Duodenal mucosa (tissue), 2 donors: Measurements from ENCODE around the gene PHF13.
A peak's percentile ranks its signal among the peaks of the same experiment; 100 is the strongest.

Experiments used
- H3K27ac ChIP-seq: one replicate; pipeline ENCODE4 v1.7.0; 2013; ENCODE audit warnings: low read depth, low read length
- H3K27me3 ChIP-seq, 2 donors: one replicate each; pipeline ENCODE4 v1.7.0; 2013; ENCODE audit warnings: low read length in 2 of 2, control low read depth in 1 of 2; ENCODE audit not compliant: insufficient read depth in 2 of 2, control insufficient read depth in 1 of 2
- H3K36me3 ChIP-seq, 2 donors: one replicate each; pipeline ENCODE4 v1.7.0; 2013; ENCODE audit warnings: low read length in 2 of 2, control low read depth in 1 of 2; ENCODE audit not compliant: insufficient read depth in 2 of 2, control insufficient read depth in 1 of 2
- H3K4me1 ChIP-seq, 2 donors: one replicate each; pipeline ENCODE4 v1.7.0; 2013; ENCODE audit warnings: low read length in 2 of 2, control low read depth in 1 of 2; ENCODE audit not compliant: insufficient read depth in 2 of 2, control insufficient read depth in 1 of 2
- H3K4me3 ChIP-seq, 2 donors: one replicate each; pipeline ENCODE4 v1.7.0; 2013; ENCODE audit warnings: low read length in 2 of 2, low read depth in 1 of 2
- H3K9ac ChIP-seq, 2 donors: one replicate each; pipeline ENCODE4 v1.7.0; 2013; ENCODE audit warnings: low read length in 2 of 2, low read depth in 1 of 2
- H3K9me3 ChIP-seq, 2 donors: one replicate each; pipeline ENCODE4 v1.7.0; 2013; ENCODE audit warnings: low read length in 2 of 2, control low read depth in 1 of 2; ENCODE audit not compliant: control insufficient read depth in 1 of 2

The PHF13 gene

DNA sequence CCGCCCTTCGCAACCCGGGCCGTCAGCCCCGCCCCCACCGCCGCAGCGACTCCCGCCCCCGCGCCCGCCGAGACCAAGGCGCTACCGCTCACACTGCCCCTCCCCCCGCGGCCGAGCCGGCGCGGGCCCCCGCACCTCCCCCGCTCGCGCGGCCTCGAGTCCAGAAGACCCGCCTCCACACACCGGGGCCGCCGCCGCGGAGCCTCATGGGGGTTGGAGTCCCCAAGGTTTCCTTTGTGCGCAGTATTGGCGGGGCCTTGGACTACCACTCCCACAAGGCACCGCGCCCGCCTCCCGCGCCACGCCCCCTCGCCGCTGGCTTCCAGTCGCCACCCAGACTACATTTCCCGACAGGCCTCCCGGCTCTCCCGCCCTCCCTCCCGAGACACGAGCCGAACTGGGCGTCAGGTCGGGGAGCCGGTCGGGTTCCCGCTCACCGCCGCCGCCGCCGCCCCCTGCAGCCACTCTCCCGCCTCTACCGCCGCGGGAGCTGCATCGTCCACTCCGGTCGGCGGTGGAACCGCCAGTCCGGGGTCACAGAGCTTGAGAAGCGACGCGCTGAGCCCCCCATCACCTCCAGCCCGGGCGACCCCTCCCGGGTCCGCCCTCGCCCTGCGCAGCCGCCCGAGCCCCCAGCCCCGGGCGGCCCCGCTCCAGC, at the start of gene PHF13:
Gene PHF13, plus strand, starts transcription at position 371 of the 658 bp plus-strand sequence. CDS start 336 bp downstream, outside the sequence.
- no peaks in the 10 kb centered on the region for H3K27me3 ChIP-seq
- peak within 1 kb of the TSS; percentile 82 to 93 for H3K4me3 ChIP-seq
- peak within 1 kb of the TSS; percentile 89 for H3K27ac ChIP-seq
- H3K9me3 ChIP-seq = no peaks in the 10 kb centered on the region
- H3K9ac ChIP-seq = peak within 1 kb of the TSS; percentile 90 to 92
- peaks cover 4% of the 10 kb centered on the region in 2 donors for H3K4me1 ChIP-seq
- peaks cover 0 to 2% of the 10 kb centered on the region in 2 donors for H3K36me3 ChIP-seq

GRCh38 chr1:6569033-6569432, 44.5 kb upstream of the PHF13 start:
- no peaks in the 10 kb centered on the region for H3K36me3 ChIP-seq
- no peak overlapping the region for H3K9ac ChIP-seq
- H3K4me1 ChIP-seq = no peaks in the 10 kb centered on the region
- no peak overlapping the region for H3K27ac ChIP-seq
- H3K4me3 ChIP-seq = no peak overlapping the region
- no peaks in the 10 kb centered on the region for H3K9me3 ChIP-seq
- H3K27me3 ChIP-seq = no peaks in the 10 kb centered on the region

DNA sequence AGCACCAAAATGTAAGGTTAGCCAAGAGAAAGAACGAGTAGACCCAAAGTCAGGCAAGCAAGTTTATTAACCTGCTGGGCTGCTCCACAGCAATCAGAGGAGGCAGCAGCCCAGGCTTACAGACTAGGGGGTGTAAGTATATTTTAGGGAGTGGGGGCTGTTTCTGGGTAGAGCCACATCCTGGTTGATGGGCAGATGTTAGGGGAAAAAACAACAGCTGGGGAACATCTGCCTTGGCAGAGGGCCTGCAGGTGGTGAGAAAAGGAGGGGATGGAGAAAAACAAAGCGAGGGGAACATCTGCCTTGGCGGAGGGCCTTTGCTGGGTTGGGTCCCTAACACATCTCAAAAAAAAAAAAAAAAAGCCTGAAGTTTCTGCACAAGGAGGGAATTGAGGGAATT, 43.4 kb upstream of the PHF13 start:
- H3K36me3 ChIP-seq = no peaks in the 10 kb centered on the region
- no peaks in the 10 kb centered on the region for H3K4me1 ChIP-seq
- no peak overlapping the region for H3K9ac ChIP-seq
- no peaks in the 10 kb centered on the region for H3K9me3 ChIP-seq
- H3K27me3 ChIP-seq = no peaks in the 10 kb centered on the region
- no peak overlapping the region for H3K27ac ChIP-seq
- H3K4me3 ChIP-seq = no peak overlapping the region

DNA sequence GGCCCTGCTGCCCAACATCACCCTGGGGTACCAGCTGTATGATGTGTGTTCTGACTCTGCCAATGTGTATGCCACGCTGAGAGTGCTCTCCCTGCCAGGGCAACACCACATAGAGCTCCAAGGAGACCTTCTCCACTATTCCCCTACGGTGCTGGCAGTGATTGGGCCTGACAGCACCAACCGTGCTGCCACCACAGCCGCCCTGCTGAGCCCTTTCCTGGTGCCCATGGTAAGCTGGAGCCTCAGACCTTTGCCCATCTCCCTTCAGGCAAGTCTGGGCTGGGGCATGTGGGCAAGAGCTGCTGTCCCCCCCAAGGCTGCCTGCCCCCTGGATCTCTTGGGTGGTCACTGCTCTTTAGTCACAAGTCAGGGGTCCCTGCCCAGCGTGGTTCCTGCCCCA, 42.5 kb upstream of the PHF13 start:
- Histone ChIP-seq H3K9me3 (no peaks in the 10 kb centered on the region), H3K27ac (no peak overlapping the region), H3K4me1 (no peaks in the 10 kb centered on the region), H3K36me3 (no peaks in the 10 kb centered on the region), H3K27me3 (no peaks in the 10 kb centered on the region), H3K4me3 (no peak overlapping the region), H3K9ac (no peak overlapping the region)

- Histone ChIP-seq H3K9ac (no peak overlapping the region), H3K4me1 (no peaks in the 10 kb centered on the region), H3K27me3 (no peaks in the 10 kb centered on the region), H3K27ac (no peak overlapping the region), H3K4me3 (no peak overlapping the region), H3K9me3 (no peaks in the 10 kb centered on the region), H3K36me3 (no peaks in the 10 kb centered on the region)
These were observed 40.7 kb upstream of the PHF13 start for GRCh38 chr1:6572653-6573383.

DNA sequence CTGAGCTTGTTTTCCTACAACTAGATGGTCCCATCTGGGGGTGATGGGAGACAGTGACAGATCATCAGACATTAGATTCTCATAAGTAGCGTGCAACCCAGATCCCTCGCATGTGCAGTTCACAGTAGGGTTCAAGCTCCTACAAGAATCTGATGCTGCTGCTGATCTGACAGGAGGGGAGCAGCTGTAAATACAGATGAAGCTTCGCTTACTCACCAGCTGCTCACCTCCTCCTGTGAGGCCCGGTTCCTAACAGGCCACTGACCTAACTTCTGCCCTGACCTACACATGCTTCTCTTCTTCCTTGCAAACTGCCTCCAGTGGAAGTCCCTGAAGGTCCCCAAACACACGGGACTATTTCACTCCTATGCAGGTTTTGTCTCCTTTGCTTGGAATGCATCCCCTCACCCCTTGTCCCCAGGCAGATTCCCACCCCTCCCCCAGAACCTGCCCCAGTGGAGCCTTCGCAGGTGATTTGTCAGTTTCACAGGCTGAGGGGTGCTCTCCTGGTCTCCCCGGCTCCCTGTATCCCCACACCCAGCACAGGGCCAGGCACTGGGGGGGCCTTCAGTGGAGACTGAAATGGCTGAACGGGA, 39.4 kb upstream of the PHF13 start:
- Histone ChIP-seq H3K4me1 (peaks cover 2 to 3% of the 10 kb centered on the region in 2 donors), H3K36me3 (no peaks in the 10 kb centered on the region), H3K27ac (no peak overlapping the region), H3K4me3 (no peak overlapping the region), H3K9me3 (no peaks in the 10 kb centered on the region), H3K27me3 (no peaks in the 10 kb centered on the region), H3K9ac (no peak overlapping the region)

DNA sequence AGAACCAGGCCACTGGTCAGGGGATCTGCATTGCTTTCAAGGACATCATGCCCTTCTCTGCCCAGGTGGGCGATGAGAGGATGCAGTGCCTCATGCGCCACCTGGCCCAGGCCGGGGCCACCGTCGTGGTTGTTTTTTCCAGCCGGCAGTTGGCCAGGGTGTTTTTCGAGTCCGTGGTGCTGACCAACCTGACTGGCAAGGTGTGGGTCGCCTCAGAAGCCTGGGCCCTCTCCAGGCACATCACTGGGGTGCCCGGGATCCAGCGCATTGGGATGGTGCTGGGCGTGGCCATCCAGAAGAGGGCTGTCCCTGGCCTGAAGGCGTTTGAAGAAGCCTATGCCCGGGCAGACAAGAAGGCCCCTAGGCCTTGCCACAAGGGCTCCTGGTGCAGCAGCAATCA, 38.7 kb upstream of the PHF13 start:
- no peaks in the 10 kb centered on the region for H3K9me3 ChIP-seq
- no peaks in the 10 kb centered on the region for H3K36me3 ChIP-seq
- no peak overlapping the region for H3K27ac ChIP-seq
- H3K9ac ChIP-seq = no peak overlapping the region
- no peak overlapping the region for H3K4me3 ChIP-seq
- H3K4me1 ChIP-seq = peaks cover 7 to 8% of the 10 kb centered on the region in 2 donors
- H3K27me3 ChIP-seq = no peaks in the 10 kb centered on the region

- Histone ChIP-seq H3K27ac (no peak overlapping the region), H3K36me3 (no peaks in the 10 kb centered on the region), H3K4me3 (no peak overlapping the region), H3K27me3 (no peaks in the 10 kb centered on the region), H3K9me3 (no peaks in the 10 kb centered on the region), H3K9ac (no peak overlapping the region), H3K4me1 (peaks cover 29 to 34% of the 10 kb centered on the region in 2 donors)
These were observed 35.6 kb upstream of the PHF13 start for GRCh38 chr1:6577831-6578525.

- Histone ChIP-seq H3K9ac (peak overlapping the region; percentile 44 to 81), H3K36me3 (no peaks in the 10 kb centered on the region), H3K9me3 (no peaks in the 10 kb centered on the region), H3K4me3 (peak overlapping the region; percentile 75 to 90), H3K4me1 (peaks cover 29 to 36% of the 10 kb centered on the region in 2 donors), H3K27ac (peak overlapping the region; percentile 57), H3K27me3 (no peaks in the 10 kb centered on the region)
These were observed 34.7 kb upstream of the PHF13 start for GRCh38 chr1:6578624-6579373.
